T-helper 1 cell treated with Interleukin-12 subunit alpha and Interleukin-12 subunit beta and Interleukin-4 antibody, amounts not matched to agents 30 μg/mL and 1 μg/mL, for 36 hours (primary cell): ENCODE results near the gene HINFP.
"Not testable (repeated sequence)": the region's sequence is repeated elsewhere in the genome, so short reads cannot be mapped to it uniquely, and the experiment has no call there.

Experiments
- H3K27ac Mint-ChIP-seq: one replicate; pipeline ENCODE4 v1.8.0; 2021; ENCODE audit warnings: mild to moderate bottlenecking, mixed read lengths
- H3K27me3 Mint-ChIP-seq: one replicate; pipeline ENCODE4 v1.8.0; 2021; ENCODE audit warnings: low read depth, mixed read lengths
- H3K36me3 Mint-ChIP-seq: one replicate; pipeline ENCODE4 v1.8.0; 2021; ENCODE audit warnings: low read depth, mixed read lengths
- H3K4me1 Mint-ChIP-seq: one replicate; pipeline ENCODE4 v1.8.0; 2021; ENCODE audit warnings: low read depth, mixed read lengths
- H3K4me3 Mint-ChIP-seq: one replicate; pipeline ENCODE4 v1.8.0; 2021; ENCODE audit warnings: mild to moderate bottlenecking, moderate library complexity, mixed read lengths
- H3K9me3 Mint-ChIP-seq: one replicate; pipeline ENCODE4 v1.8.0; 2021; ENCODE audit warnings: mixed read lengths

The HINFP gene

GRCh38 chr11:119092880-119093842 lies 28.2 kb upstream of the HINFP start:
- Mint-ChIP-seq H3K4me1 (peaks cover 33% of the 10 kb centered on the region), H3K36me3 (peaks cover 47% of the 10 kb centered on the region), H3K4me3 (peak overlapping the region; percentile 92), H3K9me3 (no peaks in the 10 kb centered on the region), H3K27ac (peak overlapping the region; percentile 77), H3K27me3 (peaks cover 3% of the 10 kb centered on the region)

DNA sequence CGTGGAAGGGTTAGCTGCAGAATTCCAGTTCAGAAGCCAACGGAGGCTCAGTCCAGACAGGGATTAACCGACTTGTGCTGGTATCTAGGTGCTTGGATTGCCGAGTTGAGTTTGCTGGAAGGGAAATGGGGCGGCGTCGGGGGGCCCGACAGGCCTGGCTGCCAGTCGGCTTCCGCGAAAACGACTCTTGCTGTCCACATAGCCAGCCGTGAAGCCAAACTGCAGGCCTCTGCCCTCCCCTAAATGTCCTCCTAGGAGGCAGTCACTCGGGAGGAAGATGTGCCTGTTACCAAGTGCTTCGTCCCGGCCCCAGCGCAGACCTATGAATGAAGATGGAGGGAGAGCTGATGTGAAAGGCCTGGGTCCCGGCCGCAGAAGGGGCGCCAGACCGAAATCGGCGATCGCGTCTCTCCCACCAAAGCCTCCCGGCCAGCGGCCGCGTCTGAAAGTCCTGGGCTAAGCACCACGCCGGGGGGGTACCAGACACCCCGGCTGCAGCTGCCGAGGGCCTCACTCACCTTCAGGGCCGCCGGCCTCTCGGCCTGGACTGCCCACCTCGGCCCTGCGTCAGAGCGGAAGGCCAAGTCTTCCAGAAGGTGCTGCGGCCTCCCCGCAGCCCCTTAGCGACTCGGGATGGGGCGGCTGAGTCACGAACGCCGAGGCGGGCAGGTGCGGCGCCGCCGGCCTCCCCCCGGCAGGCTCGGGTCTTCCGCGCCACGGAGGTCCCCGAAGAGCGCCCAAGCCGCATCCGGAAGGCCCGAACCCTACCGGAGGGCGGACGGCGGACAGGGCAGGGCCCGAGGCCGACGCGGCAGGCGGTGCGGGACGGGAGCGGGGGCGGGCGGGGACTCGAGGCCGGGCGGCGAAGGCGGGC lies 27.2 kb upstream of the HINFP start:
- H3K4me3 Mint-ChIP-seq, result peak overlapping the region; percentile 92
- peaks cover 35% of the 10 kb centered on the region for H3K4me1 Mint-ChIP-seq
- peaks cover 53% of the 10 kb centered on the region for H3K36me3 Mint-ChIP-seq
- no peaks in the 10 kb centered on the region for H3K9me3 Mint-ChIP-seq
- H3K27me3 Mint-ChIP-seq, result peaks cover 3% of the 10 kb centered on the region
- peak overlapping the region; percentile 97 for H3K27ac Mint-ChIP-seq

DNA sequence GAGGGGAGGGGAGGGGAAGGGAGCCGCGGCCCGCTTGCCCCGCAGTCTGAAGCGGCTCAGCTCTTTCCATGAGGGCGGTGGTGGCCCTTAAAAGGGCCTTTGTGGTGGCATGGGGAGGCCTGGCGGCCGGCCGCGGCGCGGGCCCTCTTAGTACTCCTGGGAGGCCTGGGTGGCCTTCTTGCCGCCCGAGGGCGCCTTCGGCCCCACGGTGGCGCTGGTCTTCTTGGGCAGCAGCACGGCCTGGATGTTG lies 26.6 kb upstream of the HINFP start:
- Mint-ChIP-seq H3K4me3 (peak overlapping the region; percentile 92), H3K27ac (peak overlapping the region; percentile 97), H3K9me3 (no peaks in the 10 kb centered on the region), H3K36me3 (peaks cover 53% of the 10 kb centered on the region), H3K27me3 (peaks cover 3% of the 10 kb centered on the region), H3K4me1 (peaks cover 36% of the 10 kb centered on the region)

- H3K27me3 Mint-ChIP-seq, result peaks cover 3% of the 10 kb centered on the region
- no peaks in the 10 kb centered on the region for H3K9me3 Mint-ChIP-seq
- peak overlapping the region; percentile 92 for H3K4me3 Mint-ChIP-seq
- H3K36me3 Mint-ChIP-seq, result peaks cover 56% of the 10 kb centered on the region
- peaks cover 42% of the 10 kb centered on the region for H3K4me1 Mint-ChIP-seq
- H3K27ac Mint-ChIP-seq, result peak overlapping the region; percentile 97
These were observed 26.1 kb upstream of the HINFP start for GRCh38 chr11:119095066-119095880.

- H3K9me3 Mint-ChIP-seq, result no peaks in the 10 kb centered on the region
- peak overlapping the region; percentile 89 for H3K4me3 Mint-ChIP-seq
- H3K4me1 Mint-ChIP-seq, result peaks cover 32% of the 10 kb centered on the region
- peaks cover 34% of the 10 kb centered on the region for H3K36me3 Mint-ChIP-seq
- peaks cover 3% of the 10 kb centered on the region for H3K27me3 Mint-ChIP-seq
- no peak overlapping the region for H3K27ac Mint-ChIP-seq
These were observed 21.7 kb upstream of the HINFP start for GRCh38 chr11:119099711-119100110.

DNA sequence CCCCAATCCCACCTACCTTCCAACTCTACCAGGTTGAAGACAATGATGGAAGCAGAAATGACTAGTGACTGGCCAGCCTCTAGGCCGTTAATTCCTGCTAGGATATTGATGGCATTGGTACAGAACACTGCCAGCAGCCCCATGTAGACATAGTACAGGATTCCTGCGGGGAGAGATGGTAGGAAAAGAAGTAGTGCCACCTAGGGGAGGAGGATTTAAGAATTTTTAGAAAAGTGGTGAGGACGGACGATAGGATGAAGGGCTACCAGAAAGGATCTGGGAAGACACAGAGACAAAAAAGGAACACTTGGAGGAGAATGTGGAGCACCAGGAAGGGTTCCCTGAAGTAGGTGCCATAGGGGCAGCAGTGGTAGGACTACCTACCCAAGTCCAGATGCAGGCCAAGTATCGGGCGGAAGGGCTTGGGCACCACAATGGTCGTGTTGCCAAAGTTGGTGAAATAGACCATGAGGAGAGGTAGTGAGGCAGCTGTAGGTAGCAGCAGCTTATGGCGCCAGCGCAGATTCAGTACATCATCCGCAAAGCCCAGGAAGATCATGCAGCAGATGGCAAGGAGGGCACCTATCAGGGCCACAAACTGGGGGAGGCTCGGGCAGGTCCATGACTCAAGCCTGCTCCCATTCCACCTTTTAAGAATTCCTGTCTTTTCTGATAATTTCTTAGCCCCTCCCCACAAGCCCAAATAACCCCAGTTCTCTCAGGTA lies 21.0 kb upstream of the HINFP start:
- Mint-ChIP-seq H3K36me3 (peaks cover 30% of the 10 kb centered on the region), H3K4me1 (peaks cover 31% of the 10 kb centered on the region), H3K9me3 (no peaks in the 10 kb centered on the region), H3K27ac (peak overlapping the region; percentile 78), H3K4me3 (peak overlapping the region; percentile 89), H3K27me3 (peaks cover 1% of the 10 kb centered on the region)

DNA sequence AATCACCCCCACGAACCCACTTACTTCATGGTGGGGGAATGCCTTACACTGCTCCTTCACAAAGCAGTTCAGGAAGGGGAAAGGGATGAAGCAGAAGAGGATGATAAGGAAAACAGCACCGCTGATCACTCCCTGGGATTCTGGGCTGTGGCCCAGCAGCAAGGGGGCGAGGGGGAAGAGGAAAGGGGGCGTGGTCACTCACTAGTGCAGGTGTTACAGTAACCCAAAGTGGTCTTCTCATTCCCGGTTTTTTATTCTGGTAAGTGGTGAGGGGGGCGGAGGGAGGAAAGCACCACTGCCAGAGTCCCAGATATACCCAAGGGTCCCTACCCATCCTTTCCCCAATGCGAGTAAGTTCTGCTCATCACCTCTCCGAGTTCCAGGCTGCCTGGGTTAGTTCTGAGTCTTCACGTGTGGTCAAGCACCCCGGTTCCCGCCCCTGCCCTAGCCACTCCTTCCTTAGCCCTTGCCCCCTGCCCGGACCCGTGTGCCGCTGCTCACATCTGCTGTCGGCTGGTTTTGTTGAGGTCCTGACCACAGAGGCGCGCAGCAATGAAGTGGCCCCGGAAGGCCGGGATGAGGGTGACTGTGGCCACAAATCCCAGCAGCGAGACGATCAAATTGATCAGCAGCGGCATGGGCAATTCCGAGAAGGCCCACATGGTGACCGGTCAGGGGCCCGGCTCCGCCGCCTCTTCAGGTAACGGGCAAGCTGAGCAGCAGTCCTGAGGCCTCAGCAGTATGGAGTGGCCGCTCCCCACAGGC lies 20.2 kb upstream of the HINFP start:
- H3K27ac Mint-ChIP-seq, result peak overlapping the region; percentile 97
- H3K4me3 Mint-ChIP-seq, result peak overlapping the region; percentile 89
- no peaks in the 10 kb centered on the region for H3K27me3 Mint-ChIP-seq
- peaks cover 29% of the 10 kb centered on the region for H3K36me3 Mint-ChIP-seq
- H3K9me3 Mint-ChIP-seq, result no peaks in the 10 kb centered on the region
- H3K4me1 Mint-ChIP-seq, result peaks cover 27% of the 10 kb centered on the region

DNA sequence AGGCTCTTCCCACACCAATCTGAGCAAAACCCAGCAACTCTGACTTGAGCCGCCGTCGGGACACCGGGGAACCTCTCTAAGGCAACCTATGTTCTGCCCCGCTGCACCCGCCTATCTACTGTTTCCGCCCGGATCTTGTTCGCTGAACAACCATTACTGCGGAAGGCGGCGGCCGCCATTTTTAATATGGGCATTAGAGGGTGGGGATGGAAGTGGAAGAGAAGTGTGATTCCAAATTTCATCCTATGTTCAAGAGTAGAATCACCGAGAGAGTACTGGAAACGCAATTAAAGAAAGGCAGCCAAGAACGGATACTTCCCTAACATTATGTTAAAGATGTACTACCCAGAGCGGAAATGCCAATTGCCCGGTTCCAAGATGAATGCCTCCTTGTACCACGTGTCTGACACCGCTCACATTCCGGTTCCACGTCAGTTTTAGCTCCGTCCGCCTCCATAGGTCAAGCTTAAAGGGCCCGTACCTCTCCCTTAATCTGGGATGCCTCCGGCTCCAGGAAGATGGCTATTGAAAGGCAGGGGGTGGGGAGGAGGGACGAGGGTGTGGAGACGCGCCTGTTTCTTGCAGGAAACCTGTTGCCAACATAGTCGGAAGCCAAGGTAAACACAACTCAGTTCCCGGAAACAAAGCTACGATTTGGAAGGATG lies 19.5 kb upstream of the HINFP start, which contains the start of gene DPAGT1:
Gene DPAGT1 (minus strand): TSS at position 95 of the 665 bp plus-strand sequence. CDS start 198 bp downstream, outside the sequence.
- peaks cover 29% of the 10 kb centered on the region for H3K4me1 Mint-ChIP-seq
- H3K27ac Mint-ChIP-seq, result peak within 1 kb of the TSS; percentile 97
- H3K27me3 Mint-ChIP-seq, result no peaks in the 10 kb centered on the region
- peaks cover 21% of the 10 kb centered on the region for H3K36me3 Mint-ChIP-seq
- H3K9me3 Mint-ChIP-seq, result no peaks in the 10 kb centered on the region
- peak within 1 kb of the TSS; percentile 89 for H3K4me3 Mint-ChIP-seq

GRCh38 chr11:119103161-119103664 lies 18.2 kb upstream of the HINFP start:
- not testable (repeated sequence) for H3K36me3 Mint-ChIP-seq, H3K9me3 Mint-ChIP-seq, H3K27me3 Mint-ChIP-seq
- H3K4me3 Mint-ChIP-seq, result peak overlapping the region; percentile 21
- peaks cover 30% of the 10 kb centered on the region for H3K4me1 Mint-ChIP-seq
- peak overlapping the region; percentile 12 for H3K27ac Mint-ChIP-seq

DNA sequence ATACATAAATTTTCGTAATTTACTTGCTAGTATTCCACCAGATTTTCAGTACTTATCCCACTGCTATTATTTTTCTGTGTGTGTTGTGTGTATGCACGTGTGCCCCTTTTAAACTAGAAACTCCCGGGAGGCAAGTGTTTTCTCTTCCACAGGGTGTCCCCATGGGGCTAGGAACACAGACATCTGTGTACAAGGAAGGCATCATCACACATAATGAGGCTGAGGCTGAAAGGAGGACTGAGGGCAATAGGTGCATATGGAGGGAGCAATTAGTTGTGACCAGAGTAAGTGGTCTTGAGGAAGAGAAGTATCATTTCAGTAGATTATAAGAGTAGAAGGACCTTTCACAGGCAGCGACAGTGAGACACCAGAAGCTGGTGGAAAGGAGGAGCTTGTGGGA lies 17.6 kb upstream of the HINFP start:
- Mint-ChIP-seq H3K9me3 (no peaks in the 10 kb centered on the region), H3K27me3 (no peaks in the 10 kb centered on the region), H3K36me3 (peaks cover 8% of the 10 kb centered on the region), H3K4me1 (peaks cover 32% of the 10 kb centered on the region), H3K4me3 (peak overlapping the region; percentile 8), H3K27ac (peak overlapping the region; percentile 53)

DNA sequence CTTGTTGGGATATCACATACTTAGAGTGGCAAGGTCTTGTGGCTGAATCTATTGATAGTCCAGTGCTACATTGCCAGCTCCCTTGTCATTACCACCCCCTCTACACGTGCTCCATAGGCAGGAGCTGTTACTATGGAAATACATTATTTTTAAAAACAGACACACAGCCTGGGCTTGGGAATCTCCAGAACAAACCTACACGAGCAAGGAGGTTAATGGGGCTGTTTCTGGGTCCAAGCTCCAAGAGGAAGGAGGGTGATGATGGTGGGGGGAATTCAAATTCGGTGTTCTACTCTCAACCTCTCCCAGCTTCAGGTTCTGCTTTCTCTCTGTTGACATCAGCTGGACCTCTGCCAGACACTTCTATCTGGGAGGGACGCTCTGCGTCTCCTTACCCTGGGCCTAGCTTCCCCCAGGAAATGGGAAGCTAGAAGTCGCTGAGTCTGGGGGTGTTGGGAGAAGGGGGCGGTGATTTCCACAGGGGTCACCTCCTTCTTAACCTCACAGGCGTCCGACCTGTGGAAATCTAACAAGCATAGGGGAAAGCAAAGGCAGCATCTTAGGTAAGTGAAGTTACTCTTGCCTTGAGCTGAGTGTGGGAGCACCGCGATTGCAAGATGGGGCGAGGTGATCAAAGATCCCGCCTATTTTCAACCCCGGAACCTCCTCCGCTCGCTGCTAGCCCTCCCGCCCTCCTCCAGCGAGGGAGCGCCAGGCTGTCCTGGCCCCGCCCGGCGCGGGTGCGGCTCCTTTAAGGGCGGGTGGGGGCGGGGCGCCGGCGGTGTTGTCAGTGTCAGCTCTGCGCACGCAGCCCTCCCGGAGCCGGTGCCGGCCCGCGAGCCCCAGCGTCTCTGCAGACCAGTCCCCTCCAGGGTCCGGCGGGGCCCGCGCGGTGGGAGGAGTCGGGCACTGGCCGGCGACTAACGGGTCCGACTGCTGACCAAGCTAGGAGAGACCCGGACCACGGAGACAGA lies 14.5 kb upstream of the HINFP start, which contains the start of gene C2CD2L:
Gene C2CD2L (plus strand): TSS at position 781 of the 974 bp plus-strand sequence. CDS start 398 bp downstream, outside the sequence.
- Mint-ChIP-seq H3K9me3 (no peaks in the 10 kb centered on the region), H3K4me3 (peak within 1 kb of the TSS; percentile 91), H3K36me3 (peaks cover 22% of the 10 kb centered on the region), H3K27ac (peak within 1 kb of the TSS; percentile 91), H3K27me3 (no peaks in the 10 kb centered on the region), H3K4me1 (peaks cover 34% of the 10 kb centered on the region)
